ACC112 (cell line): Measurements from ENCODE around the gene ARVCF.
A peak's percentile ranks its signal among the peaks of the same experiment; 100 is the strongest.

Experiments used
- H2AFZ ChIP-seq: fragments of 200-600 bp; sonication (generic); one replicate; pipeline ENCODE4 v1.6.0; 2017; ENCODE audit warnings: antibody characterized with exemption, low read length; ENCODE audit not compliant: unreplicated experiment
- H3K27ac ChIP-seq: fragments of 200-600 bp; sonication (generic); 2 replicates; pipeline ENCODE4 v1.5.1; 2014; ENCODE audit warnings: low read depth, mild to moderate bottlenecking, antibody characterized with exemption, low read length, moderate library complexity
- H3K27me3 ChIP-seq: fragments of 200-600 bp; sonication (generic); 2 replicates; pipeline ENCODE4 v1.6.1; 2014; ENCODE audit warnings: mild to moderate bottlenecking, antibody characterized with exemption, low read length, moderate library complexity, mixed read lengths; ENCODE audit not compliant: insufficient read depth
- H3K36me3 ChIP-seq: fragments of 200-600 bp; sonication (generic); 2 replicates; pipeline ENCODE4 v1.6.1; 2016; ENCODE audit warnings: mild to moderate bottlenecking, antibody characterized with exemption, low read length, moderate library complexity, mixed read lengths; ENCODE audit not compliant: insufficient read depth
- H3K4me1 ChIP-seq: fragments of 200-600 bp; sonication (generic); one replicate; pipeline ENCODE4 v1.6.1; 2016; ENCODE audit warnings: low read length, mixed read lengths; ENCODE audit not compliant: insufficient read depth, unreplicated experiment, control insufficient read depth
- H3K4me3 ChIP-seq: fragments of 200-600 bp; sonication (generic); 2 replicates; pipeline ENCODE4 v1.5.1; 2014; ENCODE audit warnings: mild to moderate bottlenecking, low read depth, low read length
- H3K79me2 ChIP-seq: fragments of 200-600 bp; sonication (generic); one replicate; pipeline ENCODE4 v1.6.0; 2016; ENCODE audit warnings: low read length; ENCODE audit not compliant: control insufficient read depth, unreplicated experiment, insufficient read depth

ARVCF gene

GRCh38 chr22:20021196-20022181 is 4.9 kb upstream of the ARVCF start:
- Histone ChIP-seq H3K4me3 (peak overlapping the region; percentile 87), H3K27ac (peak overlapping the region; percentile 41; the same call in 1 of the 2 replicates), H3K36me3 (no peaks in the 10 kb centered on the region), H3K79me2 (peaks cover 17% of the 10 kb centered on the region), H3K4me1 (peaks cover 10% of the 10 kb centered on the region), H3K27me3 (peaks cover 11% of the 10 kb centered on the region; the same call in 1 of the 2 replicates), H2AFZ (no peak overlapping the region)

- Histone ChIP-seq H3K27me3 (peaks cover 19% of the 10 kb centered on the region; the same call in 1 of the 2 replicates), H3K4me1 (peaks cover 10% of the 10 kb centered on the region), H3K4me3 (peak within 1 kb of the TSS; percentile 87), H3K36me3 (no peaks in the 10 kb centered on the region), H3K27ac (peak within 1 kb of the TSS; percentile 41; the same call in 1 of the 2 replicates), H3K79me2 (peaks cover 17% of the 10 kb centered on the region), H2AFZ (no peak within 1 kb of the TSS)
These were observed 4.0 kb upstream of the ARVCF start, which contains the start of gene TANGO2 for GRCh38 chr22:20020533-20021195. TANGO2 (plus strand) TSS chr22:20021110; CDS start chr22:20036799, 15,689 bp downstream.

GRCh38 chr22:20019661-20020532 is 3.3 kb upstream of the ARVCF start:
- Histone ChIP-seq H3K27me3 (peaks cover 26% of the 10 kb centered on the region), H2AFZ (no peak overlapping the region), H3K4me3 (peak overlapping the region; percentile 66), H3K27ac (no peak overlapping the region), H3K79me2 (peaks cover 17% of the 10 kb centered on the region), H3K36me3 (no peaks in the 10 kb centered on the region), H3K4me1 (peaks cover 10% of the 10 kb centered on the region)

- Histone ChIP-seq H3K4me1 (peaks cover 10% of the 10 kb centered on the region), H3K36me3 (no peaks in the 10 kb centered on the region), H3K4me3 (no peak overlapping the region), H3K79me2 (peaks cover 13% of the 10 kb centered on the region), H3K27ac (no peak overlapping the region), H2AFZ (no peak overlapping the region), H3K27me3 (peaks cover 26% of the 10 kb centered on the region)
These were observed 1.4 kb upstream of the ARVCF start for GRCh38 chr22:20018001-20018400.

GRCh38 chr22:20017622-20017958 is 967 bp upstream of the ARVCF start:
- H3K36me3 ChIP-seq: no peaks in the 10 kb centered on the region
- H2AFZ ChIP-seq: no peak overlapping the region
- H3K27me3 ChIP-seq: peaks cover 26% of the 10 kb centered on the region
- H3K79me2 ChIP-seq: peaks cover 9% of the 10 kb centered on the region
- H3K4me1 ChIP-seq: peaks cover 10% of the 10 kb centered on the region
- no peak overlapping the region for H3K27ac ChIP-seq
- H3K4me3 ChIP-seq: no peak overlapping the region

- Histone ChIP-seq H3K4me1 (no peaks in the 10 kb centered on the region), H2AFZ (peak overlapping the region; percentile 50), H3K36me3 (no peaks in the 10 kb centered on the region), H3K27me3 (peaks cover 26% of the 10 kb centered on the region), H3K4me3 (peak overlapping the region; percentile 76), H3K27ac (no peak overlapping the region), H3K79me2 (no peaks in the 10 kb centered on the region)
These were observed 471 bp downstream of the ARVCF start for GRCh38 chr22:20015971-20016733.

- Histone ChIP-seq H3K27me3 (peaks cover 26% of the 10 kb centered on the region), H2AFZ (no peak overlapping the region), H3K36me3 (no peaks in the 10 kb centered on the region), H3K79me2 (no peaks in the 10 kb centered on the region), H3K4me1 (no peaks in the 10 kb centered on the region), H3K4me3 (no peak overlapping the region), H3K27ac (no peak overlapping the region)
These were observed 1.4 kb downstream of the ARVCF start for GRCh38 chr22:20015187-20015625.

- Histone ChIP-seq H3K79me2 (no peaks in the 10 kb centered on the region), H3K27ac (no peak overlapping the region), H2AFZ (no peak overlapping the region), H3K4me3 (no peak overlapping the region), H3K36me3 (no peaks in the 10 kb centered on the region), H3K27me3 (peaks cover 26% of the 10 kb centered on the region), H3K4me1 (no peaks in the 10 kb centered on the region)
These were observed 2.0 kb downstream of the ARVCF start for GRCh38 chr22:20014526-20015186.

- Histone ChIP-seq H3K27ac (no peak overlapping the region), H3K79me2 (no peaks in the 10 kb centered on the region), H2AFZ (no peak overlapping the region), H3K4me1 (no peaks in the 10 kb centered on the region), H3K36me3 (no peaks in the 10 kb centered on the region), H3K4me3 (no peak overlapping the region), H3K27me3 (peaks cover 26% of the 10 kb centered on the region)
These were observed 3.2 kb downstream of the ARVCF start for GRCh38 chr22:20013382-20013871.
